WTC11 (cell line): ENCODE results near the gene GALNTL6. TPM values are rescaled to one million over a fixed set of nuclear protein-coding genes. Genes with fewer than 3 reads are reported as not detected.

Source experiments
- ATAC-seq: fragments of 200-7000 bp; cut with Tn5 transposase; 2 replicates; pipeline ENCODE4 v1.10.0; 2021; ENCODE audit warnings: mild to moderate bottlenecking, moderate library complexity
- CTCF ChIA-PET: fragments of 300-600 bp; sonication (Branson Sonifier 250); formaldehyde crosslinking; loops from one replicate; lab custom pipeline; 2021; ENCODE audit warnings: antibody characterized with exemption; lab: Charles Lee
- POLR2A ChIA-PET: fragments of 350-600 bp; sonication (Branson Sonifier 250); formaldehyde crosslinking; loops from one replicate; lab custom pipeline; 2021; ENCODE audit warnings: antibody characterized with exemption; lab: Charles Lee
- DNase-seq: peaks from one replicate; pipeline ENCODE4 v3.0.0; 2021; ENCODE audit warnings: low spot score
- H3K27ac Mint-ChIP-seq: 2 replicates; pipeline ENCODE4 v1.8.0; 2021; ENCODE audit warnings: mixed read lengths
- H3K27me3 Mint-ChIP-seq: 2 replicates; pipeline ENCODE4 v1.8.0; 2021; ENCODE audit warnings: low read depth, mild to moderate bottlenecking, moderate library complexity, mixed read lengths
- H3K36me3 Mint-ChIP-seq: 2 replicates; pipeline ENCODE4 v1.8.0; 2021; ENCODE audit warnings: mixed read lengths
- H3K4me1 Mint-ChIP-seq: 2 replicates; pipeline ENCODE4 v1.8.0; 2022; ENCODE audit warnings: mixed read lengths
- H3K4me3 Mint-ChIP-seq: 2 replicates; pipeline ENCODE4 v1.8.0; 2021; ENCODE audit warnings: mild to moderate bottlenecking, moderate library complexity, mixed read lengths
- H3K9me3 Mint-ChIP-seq: 2 replicates; pipeline ENCODE4 v1.8.0; 2021; ENCODE audit warnings: mixed read lengths
- ATF1 ChIP-seq: sonication (generic); formaldehyde crosslinking; IDR thresholded peaks from 2 replicates; pipeline ENCODE4 v1.8.1; 2023; ENCODE audit warnings: mild to moderate bottlenecking, moderate library complexity, missing genetic modification reagents
- ATF6 ChIP-seq: sonication (generic); formaldehyde crosslinking; IDR thresholded peaks from 2 replicates; pipeline ENCODE4 v1.8.1; 2023; ENCODE audit warnings: mild to moderate bottlenecking, missing genetic modification reagents
- CDX4 ChIP-seq: fragments of 250-450 bp; sonication (Bioruptor Pico); IDR thresholded peaks from 2 replicates; pipeline ENCODE4 v1.9.0; 2021; ENCODE audit warnings: moderate library complexity, mild to moderate bottlenecking, inconsistent platforms, borderline replicate concordance
- CTCF ChIP-seq: fragments of 200-600 bp; IDR thresholded peaks from 2 replicates; pipeline ENCODE4 v1.8.0; 2022; ENCODE audit warnings: antibody characterized with exemption
- ELF4 ChIP-seq: sonication (generic); formaldehyde crosslinking; IDR thresholded peaks from 2 replicates; pipeline ENCODE4 v1.8.1; 2022; ENCODE audit warnings: low read depth, mild to moderate bottlenecking, moderate library complexity, missing genetic modification reagents
- ERG ChIP-seq: fragments of 250-450 bp; sonication (Bioruptor Pico); IDR thresholded peaks from 2 replicates; pipeline ENCODE4 v1.8.0; 2021; ENCODE audit warnings: mild to moderate bottlenecking
- HMGA2 ChIP-seq: fragments of 250-450 bp; sonication (Bioruptor Pico); IDR thresholded peaks from 2 replicates; pipeline ENCODE4 v1.4.0; 2021; ENCODE audit warnings: mild to moderate bottlenecking, moderate library complexity
- HMGXB4 ChIP-seq: sonication (generic); formaldehyde crosslinking; IDR thresholded peaks from 2 replicates; pipeline ENCODE4 v1.8.1; 2023; ENCODE audit warnings: mild to moderate bottlenecking, moderate library complexity, missing genetic modification reagents
- MLX ChIP-seq: sonication (generic); formaldehyde crosslinking; IDR thresholded peaks from 2 replicates; pipeline ENCODE4 v1.8.1; 2023; ENCODE audit warnings: mild to moderate bottlenecking, missing genetic modification reagents, moderate library complexity
- MXD4 ChIP-seq: fragments of 250-450 bp; sonication (Bioruptor Pico); IDR thresholded peaks from 2 replicates; pipeline ENCODE4 v1.8.0; 2021; ENCODE audit warnings: mild to moderate bottlenecking, moderate library complexity, borderline replicate concordance
- NR1H2 ChIP-seq: sonication (generic); formaldehyde crosslinking; IDR thresholded peaks from 2 replicates; pipeline ENCODE4 v1.9.0; 2021; ENCODE audit warnings: mild to moderate bottlenecking, moderate library complexity, missing genetic modification reagents
- NR3C1 ChIP-seq: sonication (generic); formaldehyde crosslinking; conservative IDR thresholded peaks from 2 replicates; pipeline ENCODE4 v1.8.1; 2023; ENCODE audit warnings: low read depth, mild to moderate bottlenecking, missing genetic modification reagents
- RORB ChIP-seq: fragments of 250-450 bp; sonication (Bioruptor Pico); IDR thresholded peaks from 2 replicates; pipeline ENCODE4 v1.9.0; 2021; ENCODE audit warnings: mild to moderate bottlenecking
- ZBTB21 ChIP-seq: sonication (generic); formaldehyde crosslinking; IDR thresholded peaks from 2 replicates; pipeline ENCODE4 v1.8.1; 2023; ENCODE audit warnings: mild to moderate bottlenecking, missing genetic modification reagents, borderline replicate concordance
- ZBTB43 ChIP-seq: sonication (generic); formaldehyde crosslinking; IDR thresholded peaks from 2 replicates; pipeline ENCODE4 v1.8.1; 2023; ENCODE audit warnings: mild to moderate bottlenecking, missing genetic modification reagents
- total RNA-seq: library from RNA; stranded (reverse); gene quantifications from 3 replicates; pipeline ENCODE4 v1.2.3, GENCODE V29; 2021

Gene GALNTL6
- total RNA-seq, 1 experiment from 2014 or later, result 0.24 TPM

GRCh38 chr4:172393220-172393619, 580.0 kb downstream of the GALNTL6 start:
- H3K4me3 Mint-ChIP-seq, result no peak overlapping the region
- H3K4me1 Mint-ChIP-seq, result no peaks in the 10 kb centered on the region
- TF ChIP-seq ZBTB21 (no peak), RORB (CRISPR knock-in tag) (no peak), HMGA2 (CRISPR knock-in tag) (no peak), MLX (no peak), ZBTB43 (CRISPR knock-in tag) (no peak), NR3C1 (CRISPR knock-in tag) (no peak), ATF1 (CRISPR knock-in tag) (no peak), ELF4 (CRISPR knock-in tag) (no peak), ATF6 (CRISPR knock-in tag) (no peak), CDX4 (CRISPR knock-in tag) (no peak)
- TF ChIP-seq, all 79 proteins: peak for 0
- no peak overlapping the region for H3K27ac Mint-ChIP-seq
- no peaks in the 10 kb centered on the region for H3K27me3 Mint-ChIP-seq
- H3K9me3 Mint-ChIP-seq, result no peaks in the 10 kb centered on the region
- POLR2A ChIA-PET, result no interaction called here
- no peak for ATAC-seq
- DNase-seq, result no peak
- H3K36me3 Mint-ChIP-seq, result no peaks in the 10 kb centered on the region
- CTCF ChIA-PET, result no interaction called here

GRCh38 chr4:172404676-172405075, 591.5 kb downstream of the GALNTL6 start:
- Mint-ChIP-seq H3K27ac (no peak overlapping the region), H3K9me3 (no peaks in the 10 kb centered on the region), H3K36me3 (no peaks in the 10 kb centered on the region), H3K4me1 (no peaks in the 10 kb centered on the region), H3K4me3 (no peak overlapping the region), H3K27me3 (no peaks in the 10 kb centered on the region)
- TF ChIP-seq NR1H2 (CRISPR knock-in tag) (no peak), MXD4 (CRISPR knock-in tag) (no peak), ERG (CRISPR knock-in tag) (no peak), HMGXB4 (CRISPR knock-in tag) (no peak), CTCF (no peak)
- CTCF ChIA-PET, result no interaction called here
- ATAC-seq (no peak), DNase-seq (no peak)
- POLR2A ChIA-PET, result no interaction called here
